ENCODE measurements around the gene SLC17A9. TPM values are rescaled to one million over a fixed set of nuclear protein-coding genes. Genes with fewer than 3 reads are reported as not detected.

Gene SLC17A9
- total and polyA plus RNA-seq, 2 experiments from 2014 or later = 32.0 to 39.3 TPM

GRCh38 chr20:63014287-63014686, 61.8 kb downstream of the SLC17A9 start:
- H3K27me3 ChIP-seq (ENCODE audit: insufficient read depth) = peaks cover 25% of the 10 kb centered on the region
- peak overlapping the region; percentile 77 for H3K4me2 ChIP-seq
- peaks cover 24% of the 10 kb centered on the region for H3K4me1 ChIP-seq (ENCODE audit: insufficient read depth)
- H3K9me2 ChIP-seq (ENCODE audit: insufficient read depth) = no peaks in the 10 kb centered on the region
- Mint-ChIP-seq H3K27me3 (ENCODE audit: insufficient read depth, low read depth, poor library complexity) (peaks cover 35% of the 10 kb centered on the region), H3K9me3 (peaks cover 27% of the 10 kb centered on the region), H3K4me3 (peak overlapping the region; percentile 45), H3K36me3 (ENCODE audit: low read depth) (peaks cover 20% of the 10 kb centered on the region), H3K4me1 (peaks cover 31% of the 10 kb centered on the region), H3K27ac (no peak overlapping the region)
- no peak overlapping the region for H3K27ac ChIP-seq (ENCODE audit: low read depth)
- peaks cover 19% of the 10 kb centered on the region for H3F3A ChIP-seq (replicated peaks; ENCODE audit: low read depth)
- H3K79me2 ChIP-seq (replicated peaks; ENCODE audit: insufficient read depth) = no peaks in the 10 kb centered on the region
- H2AFZ ChIP-seq = 0 out of 2 replicates have a peak overlapping the region, but pooled peaks have one; percentile 66
- DNase-seq (ENCODE audit: low spot score) = no peak
- H3K4me3 ChIP-seq = peak overlapping the region; percentile 50
- peak; percentile 32 for ATAC-seq
- no peak for TF ChIP-seq STAT1 (IDR thresholded peaks at IDR 0.05; ENCODE audit: unreplicated experiment)
- peak; percentile 8; the same call in 1 of the 2 replicates for TF ChIP-seq ETS1 (IDR thresholded peaks at IDR 0.05)
- peaks cover 7% of the 10 kb centered on the region; the same call in 1 of the 2 replicates for H3K36me3 ChIP-seq (ENCODE audit: insufficient read depth)
- no peaks in the 10 kb centered on the region for H4K20me1 ChIP-seq (replicated peaks; ENCODE audit: insufficient read depth)

GRCh38 chr20:63014710-63015109, 62.2 kb downstream of the SLC17A9 start:
- Mint-ChIP-seq H3K36me3 (ENCODE audit: low read depth) (peaks cover 25% of the 10 kb centered on the region), H3K4me1 (peaks cover 31% of the 10 kb centered on the region), H3K27me3 (ENCODE audit: insufficient read depth, low read depth, poor library complexity) (peaks cover 37% of the 10 kb centered on the region), H3K27ac (no peak overlapping the region), H3K4me3 (peak overlapping the region; percentile 45; the same call in 2 of the 3 replicates), H3K9me3 (peaks cover 29% of the 10 kb centered on the region)
- H3F3A ChIP-seq (replicated peaks; ENCODE audit: low read depth) = peaks cover 19% of the 10 kb centered on the region
- H3K4me1 ChIP-seq (ENCODE audit: insufficient read depth) = peaks cover 21% of the 10 kb centered on the region
- ATAC-seq = peak; percentile 94
- no peaks in the 10 kb centered on the region for H4K20me1 ChIP-seq (replicated peaks; ENCODE audit: insufficient read depth)
- no peaks in the 10 kb centered on the region for H3K79me2 ChIP-seq (replicated peaks; ENCODE audit: insufficient read depth)
- peak overlapping the region; percentile 77 for H3K4me2 ChIP-seq
- peak; percentile 95 for DNase-seq (ENCODE audit: low spot score)
- H3K36me3 ChIP-seq (ENCODE audit: insufficient read depth) = peaks cover 7% of the 10 kb centered on the region; the same call in 1 of the 2 replicates
- H3K27me3 ChIP-seq (ENCODE audit: insufficient read depth) = peaks cover 21% of the 10 kb centered on the region
- H3K27ac ChIP-seq (ENCODE audit: low read depth) = no peak overlapping the region
- no peaks in the 10 kb centered on the region for H3K9me2 ChIP-seq (ENCODE audit: insufficient read depth)
- H2AFZ ChIP-seq = no peak overlapping the region
- TF ChIP-seq ZNF331 (CRISPR knock-in tag; IDR thresholded peaks at IDR 0.05; ENCODE audit: low read depth) (no peak), CREB1 (CRISPR knock-in tag; IDR thresholded peaks at IDR 0.05; ENCODE audit: low read depth) (no peak), JUNB (IDR thresholded peaks at IDR 0.05; ENCODE audit: unreplicated experiment) (no peak), EZH2 (IDR thresholded peaks at IDR 0.05; ENCODE audit: low read depth, unreplicated experiment) (no peak), REST (IDR thresholded peaks at IDR 0.05; ENCODE audit: unreplicated experiment) (no peak), ETS1 (IDR thresholded peaks at IDR 0.05) (0 out of 2 replicates have a peak, but pooled peaks have one; percentile 1), NANOG (IDR thresholded peaks at IDR 0.05; ENCODE audit: borderline replicate concordance) (no peak), POLR2AphosphoS5 (IDR thresholded peaks at IDR 0.05; ENCODE audit: low read depth) (peak; percentile 52), STAT1 (IDR thresholded peaks at IDR 0.05; ENCODE audit: unreplicated experiment) (no peak)
- H3K4me3 ChIP-seq = peak overlapping the region; percentile 50; the same call in 1 of the 2 replicates
